SK-N-SH (cell line): ENCODE measurements around the gene DNAJC5. TPM values are rescaled to one million over a fixed set of nuclear protein-coding genes. Genes with fewer than 3 reads are reported as not detected.

ENCODE experiments used
- CTCF ChIA-PET: fragments of 300-600, 350-600 bp; formaldehyde crosslinking; extraction: SDS; loops from one replicate; lab custom pipeline; 2021; lab: Yijun Ruan, JAX
- POLR2A ChIA-PET: fragments of 350-600 bp; sonication (Branson Sonifier 250); formaldehyde crosslinking; extraction: SDS; loops from one replicate; lab custom pipeline; 2020; ENCODE audit warnings: antibody characterized with exemption, inconsistent platforms; lab: Yijun Ruan, JAX
- DNase-seq: peaks from one replicate; pipeline ENCODE4 v3.0.0; 2012
- H2AFZ ChIP-seq: fragments of 200-600 bp; sonication (generic); 2 replicates; pipeline ENCODE4 v1.8.1; 2016; ENCODE audit warnings: antibody characterized with exemption, mild to moderate bottlenecking, low read depth
- H3F3A ChIP-seq: fragments of 200-600 bp; sonication (generic); replicated peaks from 2 replicates; pipeline ENCODE3; 2016; ENCODE audit warnings: antibody characterized with exemption, mild to moderate bottlenecking; ENCODE audit not compliant: insufficient read depth
- H3K27ac ChIP-seq, 2 experiments: fragments of 200-500 bp in 1 of 2; fragments of 200-600 bp in 1 of 2; sonication (Bioruptor generic) in 1 of 2; sonication (generic), shearing (Covaris generic) in 1 of 2; 2 replicates each; pipeline versions ENCODE4 v1.5.1 to v1.6.1; 2014 to 2016; ENCODE audit warnings: low read depth in 2 of 2, inconsistent platforms in 1 of 2, low read length in 1 of 2, mild to moderate bottlenecking in 1 of 2, mixed read lengths in 1 of 2
- H3K27me3 ChIP-seq: fragments of 200-600 bp; sonication (generic), shearing (Covaris generic); 2 replicates; pipeline ENCODE4 v1.6.1; 2016; ENCODE audit warnings: mixed run types; ENCODE audit not compliant: insufficient read depth
- H3K36me3 ChIP-seq, 2 experiments: fragments of 200-500 bp in 1 of 2; fragments of 200-600 bp in 1 of 2; sonication (Bioruptor generic) in 1 of 2; sonication (generic) in 1 of 2; replicated peaks in 1 of 2; 2 replicates each; pipeline versions ENCODE3 to v1.5.1; 2014 to 2016; ENCODE audit warnings: low read length in 1 of 2, mild to moderate bottlenecking in 1 of 2; ENCODE audit not compliant: insufficient read depth in 2 of 2, control insufficient read depth in 1 of 2
- H3K4me1 ChIP-seq, 2 experiments: fragments of 200-500 bp in 1 of 2; fragments of 200-600 bp in 1 of 2; sonication (Bioruptor generic) in 1 of 2; sonication (generic), shearing (Covaris generic) in 1 of 2; 2 replicates each; pipeline versions ENCODE4 v1.5.1 to v1.6.1; 2014 to 2016; ENCODE audit warnings: low read depth in 1 of 2, low read length in 1 of 2, mixed run types in 1 of 2; ENCODE audit not compliant: insufficient read depth in 2 of 2, control insufficient read depth in 1 of 2
- H3K4me2 ChIP-seq: fragments of 200-600 bp; sonication (generic), shearing (Covaris generic); 2 replicates; pipeline ENCODE4 v1.6.1; 2017; ENCODE audit warnings: mixed run types
- H3K4me3 ChIP-seq, 2 experiments: fragments of 200-500 bp in 1 of 2; fragments of 200-600 bp in 1 of 2; sonication (Bioruptor generic) in 1 of 2; sonication (generic), shearing (Covaris generic) in 1 of 2; 2 replicates each; pipeline versions ENCODE4 v1.5.1 to v1.8.1; 2014 to 2016; ENCODE audit warnings: low read depth in 2 of 2, inconsistent platforms in 1 of 2, low read length in 1 of 2, mild to moderate bottlenecking in 1 of 2, mixed read lengths in 1 of 2, moderate library complexity in 1 of 2
- H3K79me2 ChIP-seq: fragments of 200-600 bp; sonication (generic); 2 replicates; pipeline ENCODE4 v1.8.1; 2017; ENCODE audit warnings: mild to moderate bottlenecking; ENCODE audit not compliant: insufficient read depth
- H3K9ac ChIP-seq: fragments of 200-600 bp; sonication (generic); 2 replicates; pipeline ENCODE4 v1.6.1; 2017; ENCODE audit warnings: mixed run types
- H3K9me2 ChIP-seq: fragments of 200-600 bp; sonication (generic); 2 replicates; pipeline ENCODE4 v1.6.1; 2017; ENCODE audit warnings: mixed run types
- H3K9me3 ChIP-seq: fragments of 200-600 bp; sonication (generic); 2 replicates; pipeline ENCODE4 v1.6.1; 2017; ENCODE audit warnings: mixed run types, mild to moderate bottlenecking, moderate library complexity
- H4K20me1 ChIP-seq: fragments of 200-600 bp; sonication (generic); 2 replicates; pipeline ENCODE4 v1.6.1; 2017; ENCODE audit warnings: mild to moderate bottlenecking, mixed run types; ENCODE audit not compliant: insufficient read depth
- ELF1 ChIP-seq: IDR thresholded peaks from 2 replicates; pipeline ENCODE4 v1.4.0; 2012
- FOXJ3 ChIP-seq: sonication (generic); formaldehyde crosslinking; IDR thresholded peaks from 2 replicates; pipeline ENCODE4 v1.5.1; 2020; ENCODE audit warnings: mild to moderate bottlenecking, missing genetic modification reagents
- GATA2 ChIP-seq: sonication (generic); formaldehyde crosslinking; IDR thresholded peaks from 2 replicates; pipeline ENCODE4 v1.5.0; 2020; ENCODE audit warnings: mild to moderate bottlenecking, missing genetic modification reagents
- MAX ChIP-seq: IDR thresholded peaks from 2 replicates; pipeline ENCODE4 v1.4.0; 2012; ENCODE audit warnings: low read depth
- MEF2A ChIP-seq: IDR thresholded peaks from 2 replicates; pipeline ENCODE4 v1.4.0; 2012; ENCODE audit warnings: low read depth, borderline replicate concordance
- MXI1 ChIP-seq: IDR thresholded peaks from 2 replicates; pipeline ENCODE4 v1.6.1; 2012; ENCODE audit warnings: mild to moderate bottlenecking, low read depth, low read length, improper control_type of control experiment
- PBX3 ChIP-seq: IDR thresholded peaks from 2 replicates; pipeline ENCODE4; 2012
- POLR2AphosphoS5 ChIP-seq: IDR thresholded peaks from 2 replicates; pipeline ENCODE4 v1.6.1; 2012; ENCODE audit warnings: low read depth, low read length
- REST ChIP-seq: IDR thresholded peaks from 2 replicates; pipeline ENCODE4 v1.6.1; 2012; ENCODE audit warnings: mild to moderate bottlenecking, low read depth, low read length, moderate library complexity
- SMC3 ChIP-seq: IDR thresholded peaks from 2 replicates; pipeline ENCODE4 v1.6.1; 2012; ENCODE audit warnings: low read depth, low read length, improper control_type of control experiment
- YY1 ChIP-seq: IDR thresholded peaks from 2 replicates; pipeline ENCODE4 v1.4.0; 2012; ENCODE audit warnings: low read depth, mild to moderate bottlenecking
- WGBS: methylation state at CpG from one replicate; pipeline ENCODE4 v1.1.6; 2017; ENCODE audit warnings: low lambda C conversion rate; 5-methylcytosine and 5-hydroxymethylcytosine counted together
- polyA plus RNA-seq, 3 experiments: library from polyadenylated mRNA; depleted of rRNA; stranded (reverse); fragments of >200 nt; gene quantifications; 2 replicates each; pipeline ENCODE4 v1.2.3, GENCODE V29; 2012
- TF ChIP-seq, protein P1 (sequence below): fragments of 150-350 bp; IDR thresholded peaks from 2 replicates; pipeline ENCODE4 v1.6.1; 2017; ENCODE audit warnings: antibody characterized with exemption, low read length, low read depth, borderline replicate concordance

The DNAJC5 gene
- polyA plus RNA-seq, 1 of the 3 experiments (the other 2 are of a cell fraction), result 24.2 TPM

DNA sequence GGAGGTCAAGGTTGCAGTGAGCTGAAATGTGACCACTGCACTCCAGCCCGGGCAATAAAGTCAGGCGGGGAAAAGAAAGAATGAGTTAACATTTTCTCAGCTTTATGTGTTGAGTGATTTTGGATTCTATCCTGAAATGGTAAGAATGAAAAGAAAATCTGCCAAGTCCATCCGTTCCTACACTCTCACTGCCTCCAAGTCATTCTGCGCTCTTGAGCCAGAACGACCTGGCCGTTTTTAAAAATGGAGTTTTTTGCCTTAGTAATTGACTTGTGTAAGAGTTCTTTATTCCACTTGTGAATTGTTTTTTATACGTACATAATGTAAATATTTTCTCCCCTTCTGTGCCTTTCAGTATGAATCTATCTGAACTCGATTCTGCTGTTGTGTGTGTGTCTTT, 28.7 kb downstream of the DNAJC5 start:
- no peaks in the 10 kb centered on the region for H3K9me2 ChIP-seq
- DNase-seq, result no peak
- WGBS, result 92% methylated on average over 8 of the region's 8 CpGs
- H3K9ac ChIP-seq, result no peak overlapping the region
- no peak overlapping the region for H3K4me2 ChIP-seq
- no peak overlapping the region for H2AFZ ChIP-seq
- H3K4me1 ChIP-seq, result no peaks in the 10 kb centered on the region
- no peaks in the 10 kb centered on the region for H3K27me3 ChIP-seq
- H3K36me3 ChIP-seq, result peaks cover 9 to 15% of the 10 kb centered on the region in 2 experiments
- ChIA-PET POLR2A (no interaction called here), CTCF (interaction anchor here (1.3 kb wide), 1 partner anchor 12 kb away, joined by 3 read pairs; no protein-coding TSS in a partner anchor)
- H3K9me3 ChIP-seq, result no peaks in the 10 kb centered on the region
- peaks cover 76% of the 10 kb centered on the region for H3K79me2 ChIP-seq
- H3F3A ChIP-seq, result no peaks in the 10 kb centered on the region
- H4K20me1 ChIP-seq, result peaks cover 30% of the 10 kb centered on the region
- H3K27ac ChIP-seq, result no peak overlapping the region
- H3K4me3 ChIP-seq, result no peak overlapping the region
- no peak for TF ChIP-seq MEF2A
- TF ChIP-seq POLR2AphosphoS5, result no peak
- TF ChIP-seq ELF1, result no peak
- no peak for TF ChIP-seq YY1
- TF ChIP-seq REST, result no peak
- TF ChIP-seq FOXJ3, result no peak
- TF ChIP-seq SMC3, result no peak
- TF ChIP-seq, protein P1, sequence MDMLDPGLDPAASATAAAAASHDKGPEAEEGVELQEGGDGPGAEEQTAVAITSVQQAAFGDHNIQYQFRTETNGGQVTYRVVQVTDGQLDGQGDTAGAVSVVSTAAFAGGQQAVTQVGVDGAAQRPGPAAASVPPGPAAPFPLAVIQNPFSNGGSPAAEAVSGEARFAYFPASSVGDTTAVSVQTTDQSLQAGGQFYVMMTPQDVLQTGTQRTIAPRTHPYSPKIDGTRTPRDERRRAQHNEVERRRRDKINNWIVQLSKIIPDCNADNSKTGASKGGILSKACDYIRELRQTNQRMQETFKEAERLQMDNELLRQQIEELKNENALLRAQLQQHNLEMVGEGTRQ, result no peak
- no peak for TF ChIP-seq MXI1

DNA sequence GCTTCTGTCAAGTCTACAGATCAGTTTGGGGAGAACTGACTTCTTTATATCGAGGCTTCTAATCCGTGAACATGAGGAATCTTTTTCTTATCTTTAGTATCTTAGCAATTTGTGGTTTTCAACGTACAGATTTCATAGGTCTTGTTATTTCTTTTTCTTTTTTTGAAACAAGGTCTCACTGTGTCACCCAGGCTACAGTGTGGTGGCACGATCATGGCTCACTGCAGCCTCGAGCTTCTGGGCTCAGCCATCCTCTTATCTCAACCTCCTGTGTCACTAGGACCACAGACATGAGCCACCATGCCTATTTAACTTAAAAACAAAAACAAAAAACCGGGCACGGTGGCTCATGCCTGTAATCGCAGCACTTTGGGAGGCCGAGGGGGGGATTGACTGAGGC, 29.3 kb downstream of the DNAJC5 start:
- Histone ChIP-seq H4K20me1 (peaks cover 30% of the 10 kb centered on the region), H3K27ac (no peak overlapping the region), H3K9me3 (no peaks in the 10 kb centered on the region), H3K4me2 (no peak overlapping the region), H3K27me3 (no peaks in the 10 kb centered on the region), H3K9ac (no peak overlapping the region), H3K36me3 (peaks cover 15 to 17% of the 10 kb centered on the region in 2 experiments), H3K4me3 (no peak overlapping the region), H3K4me1 (no peaks in the 10 kb centered on the region), H3F3A (no peaks in the 10 kb centered on the region), H3K79me2 (peaks cover 71% of the 10 kb centered on the region), H3K9me2 (no peaks in the 10 kb centered on the region), H2AFZ (no peak overlapping the region)
- TF ChIP-seq PBX3 (no peak), MXI1 (no peak), MAX (no peak), GATA2 (CRISPR knock-in tag) (no peak)
- no peak for DNase-seq
- CTCF ChIA-PET, result no interaction called here
- POLR2A ChIA-PET, result no interaction called here
- WGBS, result 83% methylated on average over 9 of the region's 9 CpGs
